Measurements from ENCODE around the gene MRPS15.
"Not testable (repeated sequence)": the region's sequence is repeated elsewhere in the genome, so short reads cannot be mapped to it uniquely, and the experiment has no call there.

Gene MRPS15

GRCh38 chr1:36484099-36484498, 19.9 kb upstream of the MRPS15 start:
- TF ChIP-seq, protein P1, sequence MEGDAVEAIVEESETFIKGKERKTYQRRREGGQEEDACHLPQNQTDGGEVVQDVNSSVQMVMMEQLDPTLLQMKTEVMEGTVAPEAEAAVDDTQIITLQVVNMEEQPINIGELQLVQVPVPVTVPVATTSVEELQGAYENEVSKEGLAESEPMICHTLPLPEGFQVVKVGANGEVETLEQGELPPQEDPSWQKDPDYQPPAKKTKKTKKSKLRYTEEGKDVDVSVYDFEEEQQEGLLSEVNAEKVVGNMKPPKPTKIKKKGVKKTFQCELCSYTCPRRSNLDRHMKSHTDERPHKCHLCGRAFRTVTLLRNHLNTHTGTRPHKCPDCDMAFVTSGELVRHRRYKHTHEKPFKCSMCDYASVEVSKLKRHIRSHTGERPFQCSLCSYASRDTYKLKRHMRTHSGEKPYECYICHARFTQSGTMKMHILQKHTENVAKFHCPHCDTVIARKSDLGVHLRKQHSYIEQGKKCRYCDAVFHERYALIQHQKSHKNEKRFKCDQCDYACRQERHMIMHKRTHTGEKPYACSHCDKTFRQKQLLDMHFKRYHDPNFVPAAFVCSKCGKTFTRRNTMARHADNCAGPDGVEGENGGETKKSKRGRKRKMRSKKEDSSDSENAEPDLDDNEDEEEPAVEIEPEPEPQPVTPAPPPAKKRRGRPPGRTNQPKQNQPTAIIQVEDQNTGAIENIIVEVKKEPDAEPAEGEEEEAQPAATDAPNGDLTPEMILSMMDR (IDR thresholded peaks at IDR 0.05; ENCODE audit: low read depth, low read length, missing control alignments) = no peak
- in situ Hi-C loops (cut with HindIII; ENCODE audit: low sequenced_read_pairs) = no loop called here
- no peak overlapping the region for H3K4me3 ChIP-seq (ENCODE audit: low read depth, low read length)
- no peak for DNase-seq (ENCODE audit: low read depth)

DNA sequence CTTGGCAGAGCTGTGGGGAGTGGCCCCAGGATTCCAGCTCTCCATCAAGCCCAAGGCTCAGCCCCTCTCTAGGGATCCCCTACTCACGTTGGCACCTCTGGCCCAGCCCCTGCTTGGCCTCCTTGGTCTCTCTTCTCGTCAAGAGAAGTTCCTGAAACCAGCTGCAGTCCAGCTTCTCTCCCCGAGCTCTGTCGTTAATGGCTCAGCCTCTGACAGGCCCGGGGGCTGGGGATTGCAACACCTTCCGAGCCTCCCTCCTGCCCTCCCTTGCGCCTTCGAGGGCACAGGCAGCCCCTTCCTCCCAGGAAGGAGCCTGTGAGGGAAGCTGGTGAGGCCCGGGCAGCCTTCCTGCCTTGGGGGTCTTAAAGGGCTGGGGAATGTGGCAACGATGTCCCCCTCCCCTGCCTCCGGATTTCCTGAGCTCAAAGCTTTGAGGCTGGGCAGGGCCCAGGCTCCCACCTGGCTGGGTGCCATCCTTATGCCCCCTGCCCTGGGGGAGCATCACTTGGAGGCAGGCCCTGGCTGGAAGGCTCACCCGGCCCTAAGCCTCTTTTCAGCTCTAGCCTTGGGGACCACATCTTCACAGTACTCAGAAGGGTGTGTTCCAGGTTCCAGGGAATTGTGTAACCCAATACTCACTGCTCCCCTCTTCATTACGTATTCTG, 18.7 kb upstream of the MRPS15 start, which contains the start of gene CSF3R:
Gene CSF3R (minus strand): TSS at position 190 of the 665 bp plus-strand sequence. CDS start 3,417 bp downstream, outside the sequence.
- TF ChIP-seq, protein P1 (IDR thresholded peaks at IDR 0.05; ENCODE audit: low read depth, low read length, missing control alignments) = no peak
- in situ Hi-C loops (cut with HindIII; ENCODE audit: low sequenced_read_pairs) = no loop called here
- no peak within 1 kb of the TSS for H3K4me3 ChIP-seq (ENCODE audit: low read depth, low read length)
- no peak for DNase-seq (ENCODE audit: low read depth)

- TF ChIP-seq, protein P1 (IDR thresholded peaks at IDR 0.05; ENCODE audit: low read depth, low read length, missing control alignments) = no peak
- DNase-seq (ENCODE audit: low read depth) = no peak
- H3K4me3 ChIP-seq (ENCODE audit: low read depth, low read length) = no peak overlapping the region
- in situ Hi-C loops (cut with HindIII; ENCODE audit: low sequenced_read_pairs) = no loop called here
These were observed 17.9 kb upstream of the MRPS15 start for GRCh38 chr1:36481771-36482723.

GRCh38 chr1:36481091-36481490, 16.9 kb upstream of the MRPS15 start:
- no peak overlapping the region for H3K4me3 ChIP-seq (ENCODE audit: low read depth, low read length)
- TF ChIP-seq, protein P1 (IDR thresholded peaks at IDR 0.05; ENCODE audit: low read depth, low read length, missing control alignments) = no peak
- in situ Hi-C loops (cut with HindIII; ENCODE audit: low sequenced_read_pairs) = no loop called here

DNA sequence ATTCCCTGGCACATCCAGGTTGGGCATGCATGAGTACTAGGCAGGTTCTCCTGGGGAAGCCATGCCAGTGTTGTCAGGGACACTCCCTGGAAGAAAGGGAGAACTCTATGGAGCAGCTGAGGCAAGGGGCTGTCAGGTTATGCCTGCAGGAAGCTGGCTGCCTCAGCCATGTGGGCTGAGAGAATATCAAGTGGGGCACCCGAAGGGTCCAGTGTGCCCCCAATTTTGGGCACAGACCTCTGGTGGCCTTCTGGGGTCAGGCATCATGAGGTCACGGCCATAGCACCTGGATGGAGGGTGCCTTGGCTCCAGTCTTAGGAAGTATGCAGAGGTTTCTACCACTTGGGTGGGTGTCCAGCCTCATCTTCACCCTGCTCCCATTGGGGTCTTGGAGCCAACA, 16.0 kb upstream of the MRPS15 start:
- in situ Hi-C loops (cut with HindIII; ENCODE audit: low sequenced_read_pairs) = no loop called here
- no peak overlapping the region for H3K4me3 ChIP-seq (ENCODE audit: low read depth, low read length)
- TF ChIP-seq, protein P1 (IDR thresholded peaks at IDR 0.05; ENCODE audit: low read depth, low read length, missing control alignments) = no peak
- DNase-seq (ENCODE audit: low read depth) = no peak

More at GRCh38 chr1:36481091-36481490, 16.9 kb upstream of the MRPS15 start:
- DNase-seq (ENCODE audit: low read depth) = no peak

DNA sequence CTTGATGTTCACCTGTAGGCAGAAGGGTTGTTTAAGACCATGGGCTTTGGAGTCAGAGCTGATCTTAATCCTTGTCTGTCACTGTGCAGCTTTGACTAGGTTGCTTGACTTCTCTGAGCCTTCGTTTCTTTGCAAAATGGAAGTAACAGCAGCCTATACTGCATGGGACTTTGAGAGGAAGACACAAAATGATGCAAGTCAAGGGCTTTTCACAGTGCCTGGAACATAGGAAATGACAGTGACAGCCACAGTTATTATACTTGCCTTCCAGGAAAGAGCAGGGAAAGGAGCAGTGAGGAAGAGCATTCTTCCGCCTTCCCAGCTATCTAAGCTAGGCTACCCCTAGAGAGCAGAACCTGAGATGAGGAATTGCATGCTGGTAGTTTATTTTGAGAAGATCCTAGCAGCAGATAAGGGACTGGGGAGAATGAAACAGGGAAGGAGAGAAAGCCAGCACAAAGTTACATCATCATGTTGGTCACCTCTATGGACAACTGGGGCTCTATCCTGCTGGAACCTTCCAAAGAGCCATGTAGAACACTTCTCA, 15.4 kb upstream of the MRPS15 start:
- in situ Hi-C loops (cut with HindIII; ENCODE audit: low sequenced_read_pairs) = no loop called here
- no peak for DNase-seq (ENCODE audit: low read depth)
- no peak overlapping the region for H3K4me3 ChIP-seq (ENCODE audit: low read depth, low read length)
- TF ChIP-seq, protein P1 (IDR thresholded peaks at IDR 0.05; ENCODE audit: low read depth, low read length, missing control alignments) = no peak

DNA sequence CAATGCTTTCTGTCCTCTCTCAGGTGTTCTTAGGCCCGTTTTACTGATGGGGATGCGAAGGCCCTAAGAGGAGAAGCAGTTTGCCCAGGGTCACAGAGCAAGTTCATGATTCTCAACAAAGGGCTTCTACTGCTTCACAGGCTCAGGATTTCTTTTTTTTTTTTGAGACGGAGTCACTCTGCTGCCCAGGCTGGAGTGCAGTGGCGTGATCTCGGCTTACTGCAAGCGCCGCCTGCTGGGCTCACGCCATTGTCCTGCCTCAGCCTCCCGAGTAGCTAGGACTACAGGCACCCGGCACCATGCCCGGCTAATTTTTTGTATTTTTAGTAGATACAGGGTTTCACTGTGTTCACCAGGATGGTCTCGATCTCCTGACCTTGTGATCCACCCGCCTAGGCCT, 13.4 kb upstream of the MRPS15 start:
- not testable (repeated sequence) for H3K4me3 ChIP-seq (ENCODE audit: low read depth, low read length)

More for the DNA sequence above, 13.4 kb upstream of the MRPS15 start:
- DNase-seq (ENCODE audit: low read depth); in situ Hi-C loops (cut with HindIII; ENCODE audit: low sequenced_read_pairs): not testable (repeated sequence)
